Astrocyte of the cerebellum (primary cell): ENCODE measurements around the gene PWWP2B.

Source experiments
- DNase-seq: peaks from one replicate; pipeline ENCODE4 v3.0.0-alpha.2; 2011; ENCODE audit warnings: low read depth
- H3K4me3 ChIP-seq: 2 replicates; pipeline ENCODE4 v1.5.1; 2011; ENCODE audit warnings: mild to moderate bottlenecking, low read depth, low read length, moderate library complexity
- CTCF ChIP-seq: IDR thresholded peaks from 2 replicates; pipeline ENCODE4 v1.5.1; 2012; ENCODE audit warnings: low read length, low read depth, moderate library complexity, mild to moderate bottlenecking; ENCODE audit errors: missing control alignments
- in situ Hi-C: cut with HindIII; loops from 2 replicates; pipeline ENCODE4 v1.10.0; 2017; ENCODE audit warnings: low sequenced_read_pairs

Gene PWWP2B

DNA sequence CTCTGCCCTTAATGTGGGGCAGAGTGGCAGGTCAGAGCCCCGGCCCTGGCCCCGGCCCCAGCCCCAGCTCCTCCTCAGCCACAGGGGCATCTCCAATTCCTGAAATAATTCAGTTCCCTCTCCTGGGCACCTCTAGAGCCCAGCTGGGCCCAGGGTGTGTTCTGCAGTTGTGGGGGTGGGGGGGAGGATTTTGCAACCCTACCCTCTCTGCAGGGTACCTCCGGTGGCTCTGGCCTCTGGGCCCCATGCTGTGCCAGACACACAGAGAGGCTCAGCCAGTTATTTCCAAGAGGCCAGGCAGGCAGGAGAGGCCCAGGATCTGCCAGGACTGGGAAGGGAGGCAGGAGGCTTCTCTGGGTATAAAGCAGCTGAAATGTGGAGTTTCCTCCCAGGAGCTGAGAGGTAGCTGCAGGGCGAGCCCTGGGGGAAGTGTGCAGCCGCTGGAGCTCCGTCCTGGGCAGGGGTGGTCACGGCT, 47.9 kb downstream of the PWWP2B start:
- H3K4me3 ChIP-seq: no peak overlapping the region
- DNase-seq: no peak
- in situ Hi-C loops: no loop called here
- no peak for TF ChIP-seq CTCF

GRCh38 chr10:132445516-132446194, 48.7 kb downstream of the PWWP2B start:
- H3K4me3 ChIP-seq: no peak overlapping the region
- in situ Hi-C loops: no loop called here
- DNase-seq: no peak
- TF ChIP-seq CTCF: no peak

GRCh38 chr10:132446195-132446581, 49.2 kb downstream of the PWWP2B start:
- H3K4me3 ChIP-seq: no peak overlapping the region
- DNase-seq: no peak
- no peak for TF ChIP-seq CTCF
- in situ Hi-C loops: no loop called here

- in situ Hi-C loops: no loop called here
- no peak overlapping the region for H3K4me3 ChIP-seq
- TF ChIP-seq CTCF: no peak
- no peak for DNase-seq
Measured at GRCh38 chr10:132446661-132447445, 49.9 kb downstream of the PWWP2B start.

DNA sequence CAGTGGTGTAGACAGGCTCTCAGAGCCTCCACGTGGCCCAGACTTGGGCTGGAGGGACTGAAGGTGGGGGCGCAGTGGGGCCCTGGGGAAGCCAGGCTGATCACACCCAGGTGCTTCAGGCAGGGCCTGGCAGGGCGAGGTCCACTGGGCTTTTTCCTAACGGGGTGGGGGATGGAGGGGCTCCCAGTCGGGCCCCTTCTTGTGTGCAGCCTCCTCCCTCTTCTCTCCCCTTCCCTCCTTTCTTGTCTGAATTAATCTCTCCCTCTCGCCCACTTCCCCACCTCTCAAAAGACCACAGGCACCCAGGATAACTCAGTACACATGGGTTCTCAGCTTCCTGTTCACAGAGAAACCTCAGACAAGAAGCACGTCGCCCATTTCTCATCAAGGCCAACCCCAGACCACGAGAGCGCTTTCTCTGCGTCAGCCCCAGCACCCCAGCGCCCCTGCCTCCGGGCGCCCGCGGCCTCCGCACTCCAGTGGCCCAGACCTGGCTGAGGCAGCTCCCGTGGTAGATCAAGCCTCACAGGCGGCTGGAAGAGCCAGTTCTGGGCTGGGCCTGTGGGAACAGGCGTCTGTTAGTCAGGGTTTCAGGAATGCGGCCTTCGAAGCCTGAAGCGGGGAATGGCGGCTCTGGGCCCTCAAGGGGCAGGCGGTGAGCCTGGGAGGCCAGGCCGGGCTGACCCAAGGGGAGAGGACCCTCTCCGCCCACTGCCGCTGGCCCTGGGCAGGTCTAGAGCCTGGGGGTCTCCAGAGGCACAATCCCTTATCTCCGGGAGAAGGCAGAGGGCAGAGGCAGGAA, 50.6 kb downstream of the PWWP2B start:
- H3K4me3 ChIP-seq: no peak overlapping the region
- peak; percentile 51 for DNase-seq
- TF ChIP-seq CTCF: no peak
- in situ Hi-C loops: no loop called here

DNA sequence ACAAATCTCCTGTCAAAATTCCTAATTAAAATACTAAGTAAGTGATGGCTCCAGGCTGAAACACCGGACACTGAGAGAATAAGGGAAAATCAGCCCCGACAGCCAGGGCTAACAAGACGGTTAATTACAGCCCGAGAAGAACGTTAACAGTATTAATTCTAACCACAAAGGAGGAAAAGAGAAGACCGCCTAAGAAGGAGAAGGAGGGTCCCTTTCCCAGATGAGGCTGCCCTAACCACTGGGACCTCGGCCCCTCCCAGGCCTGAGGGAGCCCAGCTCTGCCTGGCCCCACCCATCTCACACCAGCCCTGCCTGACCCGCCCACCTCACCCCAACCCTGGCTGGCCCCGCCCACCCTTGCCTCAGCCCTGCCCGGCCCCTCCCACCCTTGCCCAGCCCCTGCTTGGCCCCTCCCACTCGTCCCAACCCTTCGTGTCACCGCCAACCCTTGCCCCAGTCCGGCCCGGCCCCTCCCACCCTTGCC, 51.3 kb downstream of the PWWP2B start:
- in situ Hi-C loops: no loop called here
- H3K4me3 ChIP-seq: no peak overlapping the region
- no peak for DNase-seq
- no peak for TF ChIP-seq CTCF
